Caki2 (cell line): ENCODE data around the gene CCSER2. TPM values are rescaled to one million over a fixed set of nuclear protein-coding genes. Genes with fewer than 3 reads are reported as not detected.
A peak's percentile ranks its signal among the peaks of the same experiment; 100 is the strongest.
"Not testable (repeated sequence)": the region's sequence is repeated elsewhere in the genome, so short reads cannot be mapped to it uniquely, and the experiment has no call there.

Experiments
- DNase-seq: peaks from one replicate; pipeline ENCODE4 v3.0.0-alpha.2; 2015; ENCODE audit warnings: low read depth
- in situ Hi-C: cut with HindIII; loops from 2 replicates; pipeline ENCODE4 v1.10.0; 2016; ENCODE audit warnings: low sequenced_read_pairs, low pct_unique_long_range_greater_than_20kb, mixed read lengths
- total RNA-seq: library from RNA; depleted of rRNA; stranded (reverse); fragments of >200 nt; shearing (Covaris generic); gene quantifications from 2 replicates; pipeline ENCODE4 v1.2.3, GENCODE V29; 2014; ENCODE audit warnings: low replicate concordance

Gene CCSER2
- total RNA-seq, 1 experiment from 2014 or later = 9.5 TPM

GRCh38 chr10:84522612-84523462, 194.4 kb downstream of the CCSER2 start:
- in situ Hi-C loops = no loop called here
- DNase-seq = no peak

- DNase-seq = no peak
Observed at GRCh38 chr10:84523526-84523925, 195.1 kb downstream of the CCSER2 start.

GRCh38 chr10:84524435-84524834, 196.0 kb downstream of the CCSER2 start:
- no peak for DNase-seq
- in situ Hi-C loops = no loop called here

More at GRCh38 chr10:84523526-84523925, 195.1 kb downstream of the CCSER2 start:
- in situ Hi-C loops = no loop called here

GRCh38 chr10:84525120-84525806, 196.9 kb downstream of the CCSER2 start:
- no peak for DNase-seq
- in situ Hi-C loops = no loop called here

GRCh38 chr10:84525807-84526182, 197.4 kb downstream of the CCSER2 start:
- DNase-seq, in situ Hi-C loops: not testable (repeated sequence)

- DNase-seq, in situ Hi-C loops: not testable (repeated sequence)
Observed at GRCh38 chr10:84527386-84527785, 199.0 kb downstream of the CCSER2 start.

GRCh38 chr10:84528526-84528925, 200.1 kb downstream of the CCSER2 start:
- in situ Hi-C loops = not testable (repeated sequence)

GRCh38 chr10:84530724-84531325, 202.4 kb downstream of the CCSER2 start:
- in situ Hi-C loops = no loop called here
- no peak for DNase-seq

More at GRCh38 chr10:84528526-84528925, 200.1 kb downstream of the CCSER2 start:
- not testable (repeated sequence) for DNase-seq

- no peak for DNase-seq
- in situ Hi-C loops = no loop called here
Observed at GRCh38 chr10:84531396-84531795, 203.0 kb downstream of the CCSER2 start.

GRCh38 chr10:84534168-84534567, 205.8 kb downstream of the CCSER2 start:
- no peak for DNase-seq
- in situ Hi-C loops = no loop called here

- in situ Hi-C loops = no loop called here
- DNase-seq = peak; percentile 45
Observed at GRCh38 chr10:84537447-84537931, 209.1 kb downstream of the CCSER2 start.

GRCh38 chr10:84538036-84538435, 209.6 kb downstream of the CCSER2 start:
- DNase-seq = no peak
- in situ Hi-C loops = no loop called here

GRCh38 chr10:84539216-84539615, 210.8 kb downstream of the CCSER2 start:
- DNase-seq = no peak
- in situ Hi-C loops = no loop called here

- DNase-seq = peak; percentile 37
- in situ Hi-C loops = no loop called here
Observed at GRCh38 chr10:84540022-84540616, 211.7 kb downstream of the CCSER2 start.

GRCh38 chr10:84540617-84541288, 212.4 kb downstream of the CCSER2 start:
- peak; percentile 40 for DNase-seq
- in situ Hi-C loops = no loop called here

GRCh38 chr10:84541289-84541637, 212.9 kb downstream of the CCSER2 start:
- in situ Hi-C loops = no loop called here
- DNase-seq = no peak

- DNase-seq = no peak
- in situ Hi-C loops = no loop called here
Observed at GRCh38 chr10:84542522-84543490, 214.4 kb downstream of the CCSER2 start.
